Vagina (tissue), 2 donors: ENCODE results near the gene SLC16A2.

Experiments
- CTCF ChIP-seq, 3 experiments: fragments of 450-650 bp in 2 of 3; fragments of 200-600 bp in 1 of 3; sonication (generic) in 1 of 3; IDR thresholded peaks; one replicate each; pipeline ENCODE4 v1.5.1; 2017 to 2019; ENCODE audit warnings: antibody characterized with exemption in 3 of 3, mild to moderate bottlenecking in 2 of 3, moderate library complexity in 2 of 3
- POLR2A ChIP-seq, 2 donors: fragments of 450-650 bp; IDR thresholded peaks; one replicate each; pipeline ENCODE4 v1.6.1; 2017; ENCODE audit warnings: antibody characterized with exemption in 2 of 2, mild to moderate bottlenecking in 2 of 2, moderate library complexity in 2 of 2

GRCh38 chrX:74520291-74520690 lies 99.0 kb downstream of the SLC16A2 start:
- no peak for TF ChIP-seq POLR2A (IDR thresholded peaks at IDR 0.05)
- no peak for TF ChIP-seq CTCF (IDR thresholded peaks at IDR 0.05)
